GM12891 (cell line): Measurements from ENCODE around the gene PRSS23.

ENCODE experiments used
- PAX5 ChIP-seq: IDR thresholded peaks from 2 replicates; pipeline ENCODE4 v1.6.1; 2011; ENCODE audit warnings: low read length, moderate library complexity, mild to moderate bottlenecking; ENCODE audit not compliant: insufficient read depth, severe bottlenecking
- POLR2A ChIP-seq: IDR thresholded peaks from 2 replicates; pipeline ENCODE4 v1.6.1; 2011; ENCODE audit warnings: low read depth, low read length, control low read depth
- POLR2AphosphoS5 ChIP-seq: IDR thresholded peaks from 2 replicates; pipeline ENCODE4 v1.6.1; 2011; ENCODE audit warnings: low read depth, low read length, control low read depth
- TAF1 ChIP-seq: IDR thresholded peaks from 2 replicates; pipeline ENCODE4 v1.6.1; 2011; ENCODE audit warnings: low read depth, low read length, control low read depth

DNA sequence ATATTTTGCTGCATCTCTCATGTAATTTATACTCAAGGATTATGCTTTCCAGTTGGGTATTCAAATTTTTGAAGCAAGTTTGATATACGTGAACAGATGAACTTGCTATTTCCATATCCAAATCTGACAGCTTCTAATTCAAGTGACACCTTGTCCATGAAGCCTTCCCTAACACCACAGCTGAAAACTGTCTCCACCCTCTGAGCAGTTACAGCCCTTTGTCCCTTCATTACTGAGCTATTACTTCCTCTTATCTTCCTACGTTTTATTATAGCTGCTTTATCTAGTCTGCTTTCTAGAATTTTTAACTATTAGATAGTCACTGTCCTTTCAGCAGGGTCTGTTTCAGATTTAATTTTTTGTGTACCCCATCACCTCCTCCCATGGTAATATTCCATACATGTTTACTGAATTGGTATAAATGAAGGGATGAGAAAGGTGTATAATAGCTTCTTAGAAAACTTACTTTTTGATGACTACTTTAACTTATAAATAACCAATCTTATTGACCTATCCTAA, 13.3 kb upstream of the PRSS23 start:
- no peak for TF ChIP-seq POLR2A
- no peak for TF ChIP-seq TAF1
- TF ChIP-seq POLR2AphosphoS5: no peak
- no peak for TF ChIP-seq PAX5
